ENCODE data around the gene AGPAT4. TPM values are rescaled to one million over a fixed set of nuclear protein-coding genes. Genes with fewer than 3 reads are reported as not detected.
"Not testable (repeated sequence)": the region's sequence is repeated elsewhere in the genome, so short reads cannot be mapped to it uniquely, and the experiment has no call there.

The AGPAT4 gene
- total and polyA plus RNA-seq, 4 donors = 3.7 to 32.8 (median 9.7) TPM

- ATAC-seq (ENCODE audit: insufficient read depth, low FRiP score) (no peak), DNase-seq (no peak)
- H3K9ac ChIP-seq (ENCODE audit: insufficient read depth in 1 of 2, low read length in 2 of 2) = no peak overlapping the region
- H3K27ac ChIP-seq (ENCODE audit: low read depth in 1 of 2, low read length in 1 of 2) = no peak overlapping the region
- H3K36me3 ChIP-seq (ENCODE audit: control insufficient read depth in 4 of 4, insufficient read depth in 4 of 4, low read length in 4 of 4) = no peaks in the 10 kb centered on the region
- H3K4me1 ChIP-seq (ENCODE audit: control insufficient read depth in 5 of 5, insufficient read depth in 5 of 5, low read length in 5 of 5) = peaks cover 0 to 1% (median 0%) of the 10 kb centered on the region in 5 donors
- no peak overlapping the region for H3K4me3 ChIP-seq
- peaks cover 0 to 2% (median 0%) of the 10 kb centered on the region in 4 donors for H3K9me3 ChIP-seq (ENCODE audit: control insufficient read depth in 4 of 4, insufficient read depth in 3 of 4, low read length in 3 of 4)
- no peaks in the 10 kb centered on the region for H3K27me3 ChIP-seq (ENCODE audit: control insufficient read depth in 3 of 3, insufficient read depth in 3 of 3, low read length in 2 of 3)
- TF ChIP-seq CTCF (IDR thresholded peaks at IDR 0.05; ENCODE audit: control extremely low read depth, extremely low read depth) = no peak
- 91 to 96% methylated on average over 3 of the region's 3 CpGs for WGBS, 2 donors
Measured at GRCh38 chr6:161316531-161316930, 42.7 kb upstream of the AGPAT4 start.

GRCh38 chr6:161315246-161315917 is 41.5 kb upstream of the AGPAT4 start:
- not testable (repeated sequence) for H3K9me3 ChIP-seq (ENCODE audit: control insufficient read depth in 4 of 4, insufficient read depth in 3 of 4, low read length in 3 of 4); H3K4me1 ChIP-seq (ENCODE audit: control insufficient read depth in 5 of 5, insufficient read depth in 5 of 5, low read length in 5 of 5); H3K27me3 ChIP-seq (ENCODE audit: control insufficient read depth in 3 of 3, insufficient read depth in 3 of 3, low read length in 2 of 3); H3K27ac ChIP-seq (ENCODE audit: low read depth in 1 of 2, low read length in 1 of 2); ATAC-seq (ENCODE audit: insufficient read depth, low FRiP score); H3K9ac ChIP-seq (ENCODE audit: insufficient read depth in 1 of 2, low read length in 2 of 2); H3K4me3 ChIP-seq; DNase-seq; H3K36me3 ChIP-seq (ENCODE audit: control insufficient read depth in 4 of 4, insufficient read depth in 4 of 4, low read length in 4 of 4)
- WGBS, 2 donors = 87 to 96% methylated on average over 15 of the region's 15 CpGs

GRCh38 chr6:161314541-161315245 is 40.8 kb upstream of the AGPAT4 start:
- H3K9me3 ChIP-seq (ENCODE audit: control insufficient read depth in 4 of 4, insufficient read depth in 3 of 4, low read length in 3 of 4); H3K9ac ChIP-seq (ENCODE audit: insufficient read depth in 1 of 2, low read length in 2 of 2); H3K36me3 ChIP-seq (ENCODE audit: control insufficient read depth in 4 of 4, insufficient read depth in 4 of 4, low read length in 4 of 4); H3K4me1 ChIP-seq (ENCODE audit: control insufficient read depth in 5 of 5, insufficient read depth in 5 of 5, low read length in 5 of 5); H3K4me3 ChIP-seq; H3K27ac ChIP-seq (ENCODE audit: low read depth in 1 of 2, low read length in 1 of 2); DNase-seq; H3K27me3 ChIP-seq (ENCODE audit: control insufficient read depth in 3 of 3, insufficient read depth in 3 of 3, low read length in 2 of 3); ATAC-seq (ENCODE audit: insufficient read depth, low FRiP score): not testable (repeated sequence)
- WGBS, 2 donors = 91 to 93% methylated on average over 20 of the region's 20 CpGs

- TF ChIP-seq CTCF (IDR thresholded peaks at IDR 0.05; ENCODE audit: control extremely low read depth, extremely low read depth) = no peak
- Histone ChIP-seq H3K4me1 (ENCODE audit: control insufficient read depth in 5 of 5, insufficient read depth in 5 of 5, low read length in 5 of 5) (peaks cover 0 to 1% (median 0%) of the 10 kb centered on the region in 5 donors), H3K9me3 (ENCODE audit: control insufficient read depth in 4 of 4, insufficient read depth in 3 of 4, low read length in 3 of 4) (peaks cover 0 to 2% (median 0%) of the 10 kb centered on the region in 4 donors), H3K4me3 (no peak overlapping the region), H3K9ac (ENCODE audit: insufficient read depth in 1 of 2, low read length in 2 of 2) (no peak overlapping the region), H3K36me3 (ENCODE audit: control insufficient read depth in 4 of 4, insufficient read depth in 4 of 4, low read length in 4 of 4) (no peaks in the 10 kb centered on the region), H3K27ac (ENCODE audit: low read depth in 1 of 2, low read length in 1 of 2) (no peak overlapping the region), H3K27me3 (ENCODE audit: control insufficient read depth in 3 of 3, insufficient read depth in 3 of 3, low read length in 2 of 3) (no peaks in the 10 kb centered on the region)
- DNase-seq = no peak
- ATAC-seq (ENCODE audit: insufficient read depth, low FRiP score) = no peak
- WGBS, 2 donors = 88 to 90% methylated on average over 6 of the region's 6 CpGs
Measured at GRCh38 chr6:161313940-161314509, 40.2 kb upstream of the AGPAT4 start.

- H3K9me3 ChIP-seq (ENCODE audit: control insufficient read depth in 4 of 4, insufficient read depth in 3 of 4, low read length in 3 of 4); DNase-seq; ATAC-seq (ENCODE audit: insufficient read depth, low FRiP score); H3K36me3 ChIP-seq (ENCODE audit: control insufficient read depth in 4 of 4, insufficient read depth in 4 of 4, low read length in 4 of 4); H3K4me3 ChIP-seq; H3K27ac ChIP-seq (ENCODE audit: low read depth in 1 of 2, low read length in 1 of 2); H3K27me3 ChIP-seq (ENCODE audit: control insufficient read depth in 3 of 3, insufficient read depth in 3 of 3, low read length in 2 of 3); H3K9ac ChIP-seq (ENCODE audit: insufficient read depth in 1 of 2, low read length in 2 of 2); H3K4me1 ChIP-seq (ENCODE audit: control insufficient read depth in 5 of 5, insufficient read depth in 5 of 5, low read length in 5 of 5): not testable (repeated sequence)
- WGBS, 2 donors = 53 to 58% methylated on average over 3 of the region's 3 CpGs
Measured at GRCh38 chr6:161313475-161313874, 39.6 kb upstream of the AGPAT4 start.

GRCh38 chr6:161309774-161310173 is 35.9 kb upstream of the AGPAT4 start:
- H3K9ac ChIP-seq (ENCODE audit: insufficient read depth in 1 of 2, low read length in 2 of 2); H3K27me3 ChIP-seq (ENCODE audit: control insufficient read depth in 3 of 3, insufficient read depth in 3 of 3, low read length in 2 of 3); H3K4me3 ChIP-seq; H3K9me3 ChIP-seq (ENCODE audit: control insufficient read depth in 4 of 4, insufficient read depth in 3 of 4, low read length in 3 of 4); ATAC-seq (ENCODE audit: insufficient read depth, low FRiP score); H3K36me3 ChIP-seq (ENCODE audit: control insufficient read depth in 4 of 4, insufficient read depth in 4 of 4, low read length in 4 of 4); DNase-seq; H3K4me1 ChIP-seq (ENCODE audit: control insufficient read depth in 5 of 5, insufficient read depth in 5 of 5, low read length in 5 of 5); H3K27ac ChIP-seq (ENCODE audit: low read depth in 1 of 2, low read length in 1 of 2): not testable (repeated sequence)
- 82 to 88% methylated on average over 7 of the region's 7 CpGs for WGBS, 2 donors

All from lung (tissue), 12 donors.